Effector CD4-positive, alpha-beta T cell (primary cell): ENCODE measurements around the gene ZNF333.
"Not testable (repeated sequence)": the region's sequence is repeated elsewhere in the genome, so short reads cannot be mapped to it uniquely, and the experiment has no call there.

ENCODE experiments used
- DNase-seq: peaks from one replicate; pipeline ENCODE4 v3.0.0-alpha.2; 2020

The ZNF333 gene

DNA sequence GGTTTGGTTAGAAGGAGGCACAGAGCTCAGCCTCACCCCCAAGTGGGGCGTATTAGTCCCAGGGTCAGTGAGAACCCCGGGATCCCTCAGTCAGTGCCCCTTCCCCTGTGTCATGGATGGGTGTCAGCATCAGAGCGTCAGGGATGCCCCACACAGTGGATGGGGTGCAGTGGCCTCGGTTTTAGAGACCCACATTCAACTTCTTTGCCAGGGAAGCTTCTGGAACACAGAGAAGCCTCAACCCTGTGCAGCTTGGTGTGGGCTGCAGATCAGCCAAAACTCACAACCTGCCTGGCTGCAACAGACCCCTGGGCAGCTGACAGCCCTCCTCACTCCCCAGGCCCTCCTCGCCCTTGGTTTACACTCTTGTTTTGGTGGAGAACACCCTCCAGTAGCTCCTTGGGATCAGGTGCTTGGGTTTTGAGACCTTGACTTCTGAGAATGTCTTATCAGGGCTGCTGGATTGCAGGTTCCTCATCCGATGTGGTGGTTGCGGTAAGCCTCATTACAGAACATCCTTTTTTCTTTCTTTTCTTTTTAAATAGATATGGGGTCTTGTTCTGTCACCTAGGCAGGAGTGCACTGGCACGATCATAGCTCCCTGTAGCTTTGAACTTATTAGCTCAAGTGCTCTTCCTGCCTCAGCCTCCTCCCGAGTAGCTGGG is 11.0 kb downstream of the ZNF333 start:
- DNase-seq: no peak

DNA sequence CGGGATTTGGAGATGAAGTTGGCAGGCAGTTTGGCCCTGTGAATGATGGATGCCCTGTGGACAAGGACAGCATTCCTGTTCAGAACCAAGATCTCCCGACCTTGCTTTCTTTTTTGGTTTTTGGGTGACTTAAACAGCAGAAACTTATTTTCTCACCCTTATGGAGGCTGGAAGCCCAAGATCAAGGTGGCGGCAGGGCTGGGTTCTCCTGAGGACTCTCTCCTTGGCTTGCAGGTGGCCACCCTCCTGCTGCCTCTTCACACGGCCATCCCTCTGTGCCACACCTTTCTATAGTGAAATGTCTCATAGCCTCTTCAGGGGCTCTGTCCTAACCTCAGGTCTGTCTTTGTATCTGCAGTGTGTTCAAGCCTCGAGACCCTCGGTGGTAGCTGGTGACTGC is 14.0 kb downstream of the ZNF333 start:
- DNase-seq: no peak

DNA sequence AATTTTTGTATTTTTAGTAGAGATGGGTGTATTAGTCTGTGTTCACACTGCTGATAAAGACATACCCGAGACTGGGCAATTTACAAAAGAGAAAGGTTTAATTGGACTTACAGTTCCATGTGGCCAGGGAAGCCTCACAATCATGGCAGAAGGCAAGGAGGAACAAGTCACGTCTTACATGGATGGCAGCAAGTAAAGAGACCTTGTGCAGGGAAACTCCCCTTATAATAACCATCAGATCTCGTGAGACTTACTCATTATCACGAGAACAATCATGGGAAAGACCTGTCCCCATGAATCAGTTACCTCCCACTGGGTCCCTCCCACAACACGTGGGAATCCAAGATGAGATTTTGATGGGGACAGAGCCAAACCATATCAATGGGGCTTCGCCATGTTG is 14.6 kb downstream of the ZNF333 start:
- no peak for DNase-seq

DNA sequence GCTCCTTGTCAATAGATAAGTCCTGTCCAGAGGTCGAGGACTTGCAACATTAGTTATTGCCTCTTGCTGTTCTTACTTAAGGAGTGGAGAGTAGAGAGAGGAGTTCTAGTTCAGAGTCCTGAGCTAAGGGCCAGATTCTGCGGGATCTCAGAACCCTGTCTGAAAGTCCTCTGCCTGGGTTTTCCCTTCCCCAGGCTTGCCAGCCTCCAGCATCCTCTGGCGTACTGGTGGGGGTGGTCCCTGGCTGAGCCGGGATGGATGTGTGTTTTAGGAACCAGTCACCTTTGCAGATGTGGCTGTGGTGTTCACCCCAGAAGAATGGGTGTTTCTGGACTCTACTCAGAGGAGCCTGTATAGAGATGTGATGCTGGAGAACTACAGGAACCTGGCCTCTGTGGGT is 26.0 kb downstream of the ZNF333 start:
- no peak for DNase-seq

DNA sequence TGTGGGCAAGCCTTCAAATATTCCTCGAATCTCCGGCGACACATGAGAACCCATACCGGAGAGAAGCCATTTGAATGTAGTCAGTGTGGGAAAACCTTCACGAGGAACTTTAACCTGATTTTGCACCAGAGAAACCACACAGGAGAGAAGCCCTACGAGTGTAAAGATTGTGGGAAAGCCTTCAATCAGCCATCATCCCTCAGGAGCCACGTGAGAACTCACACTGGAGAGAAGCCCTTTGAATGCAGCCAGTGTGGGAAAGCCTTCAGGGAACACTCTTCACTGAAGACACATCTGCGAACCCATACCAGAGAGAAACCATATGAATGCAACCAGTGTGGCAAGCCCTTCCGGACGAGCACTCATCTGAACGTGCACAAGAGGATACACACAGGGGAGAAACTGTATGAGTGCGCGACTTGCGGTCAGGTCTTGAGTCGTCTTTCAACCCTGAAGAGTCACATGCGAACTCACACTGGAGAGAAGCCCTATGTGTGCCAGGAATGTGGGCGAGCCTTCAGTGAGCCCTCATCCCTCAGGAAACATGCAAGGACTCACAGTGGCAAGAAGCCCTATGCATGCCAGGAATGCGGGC is 28.8 kb downstream of the ZNF333 start:
- DNase-seq: no peak

DNA sequence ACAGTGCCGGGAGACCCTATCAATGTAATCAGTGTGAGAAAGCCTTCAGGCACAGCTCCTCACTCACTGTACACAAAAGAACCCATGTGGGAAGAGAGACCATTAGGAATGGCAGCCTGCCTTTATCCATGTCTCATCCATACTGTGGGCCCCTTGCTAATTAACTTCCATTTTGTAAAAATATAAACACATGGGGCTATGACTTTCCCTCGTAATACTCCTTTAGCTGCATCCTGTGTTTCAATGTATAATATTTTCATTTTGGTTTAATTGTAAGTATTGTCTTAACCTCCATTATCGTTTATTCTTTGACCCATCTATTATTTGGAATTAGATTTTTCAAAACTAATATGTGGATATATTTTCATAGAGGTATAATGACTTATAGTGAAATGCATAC is 29.3 kb downstream of the ZNF333 start:
- no peak for DNase-seq

DNA sequence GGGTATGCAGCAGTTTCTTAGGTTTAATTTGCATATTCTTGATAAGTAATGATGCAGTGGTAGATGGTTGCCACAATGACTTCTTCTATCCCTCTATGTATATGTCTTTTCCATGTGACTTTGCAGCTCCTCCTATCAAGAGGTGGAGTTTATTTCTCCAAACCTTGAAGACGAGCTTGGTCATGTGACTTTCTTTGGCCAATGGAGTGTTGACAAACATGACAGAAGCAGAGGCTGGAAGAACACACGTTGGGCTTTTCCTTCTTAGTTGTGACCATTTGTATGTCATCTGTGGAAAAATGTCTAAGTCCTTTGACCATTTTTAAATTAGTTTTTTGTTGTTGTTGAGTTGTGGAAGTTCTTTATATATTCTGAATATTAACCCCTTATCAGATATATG is 32.3 kb downstream of the ZNF333 start:
- no peak for DNase-seq

DNA sequence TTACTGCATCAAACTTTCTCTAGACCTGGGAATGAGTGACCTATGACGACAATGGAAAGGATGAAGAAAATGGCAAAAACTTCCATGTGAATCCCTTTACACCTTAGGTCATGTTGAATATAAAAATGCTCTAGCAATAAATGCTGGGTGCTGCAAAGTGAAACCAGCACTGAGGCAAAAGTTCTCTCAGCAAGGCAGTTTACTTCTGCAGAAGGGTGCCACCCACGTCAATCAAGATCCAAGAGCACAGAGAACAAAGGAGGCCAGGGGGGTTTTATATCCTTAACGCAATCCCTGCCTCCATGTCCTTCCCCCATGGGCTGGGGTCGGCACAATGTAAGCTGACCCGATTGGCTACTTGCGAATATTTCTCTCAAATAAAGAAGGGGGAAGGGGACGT is 38.7 kb downstream of the ZNF333 start:
- DNase-seq: no peak

DNA sequence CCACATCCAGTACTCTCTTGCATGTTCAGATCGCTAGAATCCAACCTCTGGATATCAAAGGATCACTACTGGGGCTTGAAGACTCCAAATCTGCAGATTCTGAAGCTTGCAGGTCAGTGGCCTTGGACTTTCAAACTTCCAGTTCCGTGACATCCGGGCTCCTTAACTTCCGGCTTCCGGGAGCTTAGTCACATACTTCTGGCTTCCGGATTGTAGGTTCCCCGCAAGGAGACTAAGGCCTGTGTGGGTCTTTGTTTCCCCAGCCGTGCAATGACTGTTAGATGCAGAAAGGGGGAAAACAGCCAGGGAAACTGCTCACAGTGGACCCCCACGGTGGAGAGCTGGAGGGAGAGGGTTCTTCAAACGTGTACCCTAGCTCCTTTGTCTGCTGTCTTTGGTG is 41.4 kb downstream of the ZNF333 start:
- no peak for DNase-seq

DNA sequence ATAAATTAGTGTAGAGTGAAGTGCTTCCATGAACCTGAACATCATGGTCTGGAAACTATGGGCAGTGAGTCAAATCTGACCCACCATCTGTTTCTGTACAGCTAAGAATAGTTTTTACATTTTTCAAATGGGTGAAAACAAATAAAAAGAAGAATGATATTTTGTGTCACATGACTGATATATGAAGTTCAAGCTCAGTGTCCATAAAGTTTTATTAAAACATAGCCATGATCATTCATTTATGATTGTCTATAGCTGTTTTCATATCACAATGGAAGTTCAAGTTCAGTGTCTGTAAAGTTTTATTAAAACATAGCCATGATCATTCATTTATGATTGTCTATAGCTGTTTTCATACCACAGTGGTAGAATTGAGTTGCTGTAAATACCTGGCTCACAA is 42.7 kb downstream of the ZNF333 start:
- DNase-seq: no peak

DNA sequence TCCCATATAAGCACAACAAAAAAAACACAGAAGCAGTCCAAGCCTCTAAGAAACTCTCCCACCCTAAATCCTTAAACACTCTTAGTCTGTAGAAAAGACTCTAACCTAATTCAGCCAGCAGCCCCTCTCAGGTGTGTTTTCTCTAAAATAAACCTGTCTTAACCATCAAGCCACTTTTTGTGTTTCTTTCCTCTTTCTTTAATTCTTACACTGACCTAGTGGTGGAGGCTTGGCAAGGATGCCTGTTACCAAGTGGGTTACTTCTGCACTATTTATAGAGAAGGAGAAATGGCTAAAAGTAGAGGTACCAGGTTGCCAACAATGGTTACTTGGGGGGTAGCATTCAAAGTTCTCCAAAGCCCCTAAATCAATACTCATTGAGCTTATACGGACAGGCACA is 43.7 kb downstream of the ZNF333 start:
- no peak for DNase-seq

DNA sequence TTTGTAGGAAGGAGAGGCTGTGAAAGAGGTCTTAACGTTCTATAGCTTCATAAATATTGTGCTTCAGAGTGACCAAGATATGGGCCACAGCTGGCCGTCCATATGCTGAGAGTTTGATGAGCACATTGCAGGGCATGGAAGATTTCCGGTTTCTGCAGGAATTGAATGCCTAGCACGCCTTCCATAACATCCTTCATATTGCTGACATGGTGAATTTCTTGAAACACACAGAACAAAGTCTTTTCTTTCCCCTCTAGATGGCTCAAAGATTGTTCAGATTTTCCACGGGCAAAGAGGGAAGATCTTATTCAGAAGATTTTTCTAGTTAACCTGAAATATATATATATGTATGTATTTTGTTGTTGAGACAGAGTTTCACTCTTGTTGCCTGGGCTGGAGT is 46.1 kb downstream of the ZNF333 start:
- DNase-seq: no peak

DNA sequence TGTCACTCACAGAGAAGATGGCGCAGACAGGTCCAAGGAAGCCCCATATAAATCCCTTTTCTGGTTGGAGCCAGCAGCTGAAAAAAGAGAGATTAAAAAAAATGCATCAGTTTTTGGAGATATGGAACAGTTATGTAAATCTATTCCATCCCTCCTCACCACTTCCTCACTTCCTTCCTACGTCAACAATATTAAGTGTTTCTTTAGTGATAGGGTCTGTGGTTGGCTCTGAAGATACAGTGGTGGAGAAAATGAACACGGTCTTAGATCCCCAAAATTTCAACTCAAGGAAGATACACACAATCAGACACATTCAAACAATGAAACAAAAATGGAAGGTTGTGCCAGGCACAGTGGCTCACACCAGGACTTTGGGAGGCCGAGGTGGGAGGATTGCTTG is 57.0 kb downstream of the ZNF333 start:
- no peak for DNase-seq

DNA sequence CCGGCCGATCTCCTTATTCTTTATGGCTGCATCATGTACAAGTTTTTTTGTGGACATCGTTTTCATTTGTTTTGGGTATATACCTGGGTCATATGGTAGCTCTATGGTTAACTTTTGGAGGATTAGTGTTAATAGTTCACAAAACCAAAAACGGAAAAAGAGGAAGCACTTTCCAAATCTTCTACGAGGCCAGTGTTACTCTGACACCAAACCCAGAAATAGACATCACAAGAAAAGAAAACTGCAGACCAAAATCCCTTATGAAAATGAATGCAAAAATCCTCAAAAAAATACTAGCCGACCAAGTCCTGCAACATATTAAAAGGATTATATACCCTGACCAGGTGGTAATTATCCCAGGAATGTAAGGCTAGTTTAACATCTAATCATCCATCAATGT is 58.8 kb downstream of the ZNF333 start:
- DNase-seq: no peak

DNA sequence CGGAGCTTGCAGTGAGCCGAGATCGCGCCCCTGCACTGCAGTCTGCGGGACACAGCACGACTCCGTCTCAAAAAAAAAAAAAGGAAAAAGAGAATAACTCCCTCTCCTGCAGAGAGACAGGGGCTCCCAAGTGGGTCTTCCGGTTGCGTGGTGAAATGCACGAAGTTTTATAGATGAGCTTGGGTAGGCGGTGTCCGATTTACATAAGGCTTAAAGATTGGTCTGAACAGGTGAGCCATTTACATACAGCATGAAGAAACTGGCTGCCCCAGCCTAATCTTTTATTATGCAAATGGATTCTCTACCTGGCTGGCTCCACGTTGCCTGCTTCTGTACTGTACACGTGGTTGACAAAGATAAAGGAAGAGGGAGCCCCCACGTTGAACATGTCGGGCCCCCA is 69.0 kb downstream of the ZNF333 start:
- no peak for DNase-seq

DNA sequence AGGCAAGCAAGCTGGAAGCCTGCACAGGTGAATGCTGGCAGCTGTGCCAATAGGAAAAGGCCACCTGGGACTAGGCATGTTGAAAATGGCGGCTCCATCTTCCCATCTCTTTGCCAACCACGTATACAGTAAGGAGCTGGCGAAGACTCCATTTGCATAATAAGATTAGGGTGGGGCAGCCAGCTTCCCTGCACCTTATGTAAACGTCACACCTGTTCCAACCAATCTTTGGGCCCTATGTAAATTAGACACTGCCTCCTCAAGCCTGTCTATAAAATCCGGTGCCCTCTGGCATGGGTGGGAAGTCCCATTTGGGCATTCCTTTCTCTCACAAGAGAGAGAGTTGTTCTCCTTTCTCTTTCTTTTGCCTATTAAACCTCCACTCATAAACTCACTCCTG is 71.8 kb downstream of the ZNF333 start:
- no peak for DNase-seq

DNA sequence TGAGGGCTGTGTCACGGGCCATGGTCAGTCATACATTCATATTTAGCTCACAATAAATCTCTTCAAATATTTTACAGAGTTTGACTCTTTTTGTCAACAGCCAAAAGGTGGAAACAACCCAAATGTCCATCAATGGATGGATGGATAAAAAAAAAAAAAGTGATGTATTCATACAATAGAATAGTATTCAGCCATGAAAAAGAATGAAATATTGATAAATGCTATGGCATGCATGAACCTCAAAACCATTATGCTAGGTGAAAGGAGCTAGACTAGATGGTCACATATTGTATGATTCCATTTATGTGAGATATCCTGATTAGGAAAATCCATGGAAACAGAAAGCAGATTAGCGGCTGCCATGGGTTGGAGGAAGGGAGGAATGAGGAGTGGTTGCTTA is 72.3 kb downstream of the ZNF333 start:
- DNase-seq: no peak

DNA sequence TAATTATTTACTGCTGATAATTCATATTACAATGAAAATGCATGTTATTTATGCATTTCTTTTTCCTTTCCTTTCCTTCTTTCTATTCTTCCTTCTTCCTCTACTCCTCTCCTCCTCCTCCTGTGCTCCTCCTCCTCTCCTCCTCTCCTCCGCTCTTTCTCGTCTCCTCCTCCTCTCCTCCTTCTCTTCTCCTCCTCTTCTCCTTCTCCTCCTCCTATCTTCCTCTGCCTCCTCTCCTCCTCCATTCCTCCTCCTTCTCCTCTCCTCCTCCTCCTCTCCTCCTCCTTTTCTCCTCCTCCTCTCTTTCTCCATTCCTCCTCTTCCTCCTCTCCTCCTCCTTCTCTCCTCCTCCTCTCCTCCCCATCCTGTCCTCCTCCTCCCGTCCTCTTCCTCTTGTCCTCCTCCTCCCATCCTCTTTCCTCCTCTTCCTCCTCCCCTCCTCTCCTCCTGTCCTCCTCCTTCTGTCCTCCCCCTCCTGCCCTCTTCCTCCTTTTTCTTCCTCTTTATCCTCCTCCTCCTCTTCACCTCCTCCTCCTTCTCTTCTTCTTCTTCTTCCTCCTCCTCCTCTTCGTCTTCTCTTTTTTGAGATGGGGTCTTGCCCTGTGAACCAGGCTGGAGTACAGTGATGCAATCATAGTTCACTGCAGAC is 73.8 kb downstream of the ZNF333 start:
- no peak for DNase-seq

DNA sequence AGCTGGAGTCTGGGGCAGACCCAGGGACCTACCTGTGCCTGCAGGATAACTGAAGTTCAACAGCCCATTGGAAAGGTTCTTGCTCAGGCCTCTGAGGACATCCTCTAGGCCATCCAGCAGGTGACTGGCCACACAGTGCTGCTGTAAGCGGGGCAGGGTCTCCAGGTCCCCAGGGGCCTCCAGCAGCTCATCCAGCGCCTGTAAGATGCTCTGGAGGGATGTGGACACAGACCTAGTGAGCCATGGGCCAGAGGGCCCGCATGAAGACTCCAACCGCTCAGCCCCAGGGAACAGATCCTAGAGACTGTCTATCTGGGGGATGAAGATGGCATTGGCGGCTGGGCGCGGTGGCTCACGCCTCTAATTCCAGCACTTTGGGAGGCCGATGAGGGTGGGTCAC is 74.6 kb downstream of the ZNF333 start:
- no peak for DNase-seq

DNA sequence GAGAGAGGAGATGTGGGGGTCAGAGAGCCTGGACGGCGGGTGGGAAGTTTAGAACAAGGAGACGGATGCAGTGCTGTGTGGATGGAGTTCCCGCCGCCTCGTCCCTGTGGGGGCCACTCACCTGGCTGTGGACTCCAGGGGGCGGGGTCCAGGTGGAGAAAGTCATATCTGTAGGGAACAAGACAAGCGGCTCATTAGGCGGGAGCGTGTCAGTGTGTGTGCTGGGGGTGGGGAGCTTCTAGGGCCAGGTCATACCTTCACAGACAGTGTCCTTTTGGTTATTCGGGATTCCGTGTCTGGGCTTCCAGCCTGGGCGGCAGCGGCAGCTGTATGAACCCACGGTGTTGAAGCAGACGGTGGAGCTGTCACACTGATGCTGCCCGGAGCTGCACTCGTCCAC is 75.6 kb downstream of the ZNF333 start:
- DNase-seq: not testable (repeated sequence)

DNA sequence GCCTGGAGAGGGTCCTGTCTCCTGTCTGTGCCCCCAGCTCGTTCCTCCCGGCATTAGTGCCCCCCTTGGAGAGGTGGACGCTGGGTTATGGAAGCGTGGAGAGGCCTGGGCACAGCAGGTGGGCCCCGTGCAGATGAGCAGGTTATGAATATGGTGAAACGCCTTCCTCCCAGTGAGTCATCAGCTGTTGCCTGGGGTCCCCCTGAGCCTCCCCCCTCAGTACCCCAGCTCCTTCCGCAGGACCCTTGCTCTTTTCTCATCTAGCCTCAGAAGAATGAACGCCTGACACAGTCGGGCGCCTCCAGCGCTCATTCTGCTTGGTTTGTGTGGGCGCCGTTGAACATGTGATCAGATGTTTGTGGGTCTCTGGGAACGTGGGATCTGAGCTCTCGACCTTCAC is 76.0 kb downstream of the ZNF333 start:
- not testable (repeated sequence) for DNase-seq

DNA sequence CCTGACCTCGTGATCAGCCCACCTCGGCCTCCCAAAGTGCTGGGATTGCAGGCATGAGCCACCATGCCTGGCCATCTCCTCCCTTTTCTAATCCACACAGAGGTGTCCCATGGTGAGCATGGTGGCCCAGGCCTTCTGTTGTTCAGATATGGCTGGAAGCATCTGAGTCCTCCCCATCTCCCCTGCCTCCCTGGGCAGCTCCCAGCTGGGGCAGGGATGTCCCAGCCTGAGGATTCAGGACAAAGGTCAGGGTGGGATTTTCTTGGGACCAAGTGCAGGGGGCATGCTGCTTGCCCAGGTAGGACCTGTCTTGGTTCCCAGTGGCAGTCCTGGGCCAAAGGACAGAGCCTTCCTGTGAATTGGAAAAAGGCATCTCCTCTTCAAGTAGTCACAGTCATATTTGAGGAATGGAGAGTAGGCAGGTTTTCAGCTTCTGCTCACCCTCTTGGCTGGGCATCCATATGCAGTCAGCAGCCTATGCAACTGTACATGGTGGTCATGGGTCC is 77.7 kb downstream of the ZNF333 start:
- no peak for DNase-seq

DNA sequence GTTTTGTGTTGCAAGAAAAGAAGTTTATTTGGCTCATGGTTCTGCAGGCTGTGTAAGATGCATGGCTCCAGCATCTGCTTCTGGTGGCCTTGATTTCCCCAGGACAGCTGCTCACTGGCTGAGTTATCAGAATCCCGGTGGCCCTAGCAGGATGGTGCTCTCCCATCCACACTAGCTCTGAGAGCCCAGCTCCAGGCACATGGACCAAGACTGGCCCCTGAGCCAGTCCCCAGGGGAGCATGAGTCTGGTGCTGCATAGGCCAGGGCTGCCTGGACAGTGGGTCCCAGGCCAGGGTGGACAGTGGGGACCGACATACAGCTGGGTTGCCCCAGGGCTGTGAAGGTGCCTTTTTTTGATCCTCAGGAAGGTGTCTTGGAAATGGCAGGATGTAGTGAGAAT is 78.2 kb downstream of the ZNF333 start:
- no peak for DNase-seq

DNA sequence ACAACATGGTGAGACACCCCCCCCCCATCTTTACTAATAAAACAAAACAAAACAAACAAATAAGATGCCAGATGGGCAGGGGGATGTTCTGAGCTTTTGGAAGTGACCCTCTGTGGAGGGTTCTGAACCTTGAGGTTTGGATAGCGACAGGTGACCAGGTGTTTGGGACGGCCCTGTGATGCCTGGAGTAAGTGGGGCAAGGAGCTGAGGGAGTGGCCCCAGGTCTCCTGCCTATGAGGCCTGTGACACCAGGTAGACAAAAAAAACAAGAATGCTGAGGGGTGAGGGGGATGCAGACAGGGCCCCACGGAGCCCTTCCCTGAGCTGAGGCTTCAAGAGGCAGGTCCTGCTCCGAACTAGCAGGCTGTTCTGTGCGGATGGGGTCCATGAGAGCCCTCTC is 79.4 kb downstream of the ZNF333 start:
- DNase-seq: no peak

DNA sequence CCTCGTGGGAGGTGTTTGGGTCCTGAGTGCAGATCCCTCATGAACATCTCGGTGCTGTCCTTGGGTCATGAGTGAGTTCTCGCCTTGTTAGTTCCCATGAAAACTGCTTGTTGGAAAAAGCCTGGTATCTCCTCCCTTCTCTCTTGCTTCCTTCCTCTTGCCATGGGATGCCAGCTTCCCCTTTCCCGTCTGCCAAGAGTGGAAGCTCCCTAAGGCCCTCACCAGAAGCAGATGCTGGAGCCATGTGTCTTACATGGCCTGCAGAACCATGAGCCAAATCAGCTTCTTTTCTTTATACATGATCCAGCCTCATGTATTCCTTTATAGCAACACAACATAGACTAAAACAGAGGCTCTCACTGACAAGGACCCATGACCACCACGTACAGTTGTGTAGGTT is 80.3 kb downstream of the ZNF333 start:
- DNase-seq: no peak
